Natural killer cell (primary cell): Measurements from ENCODE around the gene NNMT. TPM values are rescaled to one million over a fixed set of nuclear protein-coding genes. Genes with fewer than 3 reads are reported as not detected.
A peak's percentile ranks its signal among the peaks of the same experiment; 100 is the strongest.

Source experiments
- ATAC-seq, 3 donors: fragments of 150-1000 bp in 2 of 3; fragments of 200-7000 bp in 1 of 3; cut with Tn5 transposase; 1 replicate in 1 of 3; 2 replicates in 2 of 3; pipeline ENCODE4 v1.10.0; 2021; ENCODE audit warnings: mild to moderate bottlenecking in 2 of 3, moderate library complexity in 2 of 3
- DNase-seq, 2 donors: peaks; one replicate each; pipeline versions ENCODE4 v3.0.0 to v3.0.0-alpha.2; 2013 to 2021; ENCODE audit warnings: mixed read lengths in 1 of 2
- H3K27ac ChIP-seq: one replicate; pipeline ENCODE4 v1.5.1; 2013; ENCODE audit warnings: mild to moderate bottlenecking, low read length
- H3K27me3 ChIP-seq: one replicate; pipeline ENCODE4 v1.6.1; 2013; ENCODE audit warnings: low read length; ENCODE audit not compliant: control insufficient read depth, insufficient read depth
- H3K36me3 ChIP-seq: one replicate; pipeline ENCODE4 v1.6.1; 2013; ENCODE audit warnings: low read length; ENCODE audit not compliant: control insufficient read depth, insufficient read depth
- H3K4me1 ChIP-seq: one replicate; pipeline ENCODE4 v1.6.1; 2013; ENCODE audit warnings: low read length; ENCODE audit not compliant: control insufficient read depth, insufficient read depth
- H3K4me3 ChIP-seq: one replicate; pipeline ENCODE4 v1.5.1; 2013; ENCODE audit warnings: low read length
- H3K9me3 ChIP-seq: one replicate; pipeline ENCODE4 v1.6.1; 2013; ENCODE audit warnings: low read length; ENCODE audit not compliant: control insufficient read depth, insufficient read depth
- H3K27ac Mint-ChIP-seq, 2 donors: one replicate each; pipeline ENCODE4 v1.8.0; 2022; ENCODE audit warnings: mild to moderate bottlenecking in 2 of 2, mixed read lengths in 2 of 2, moderate library complexity in 1 of 2
- H3K27me3 Mint-ChIP-seq, 2 donors: one replicate each; pipeline ENCODE4 v1.8.0; 2022; ENCODE audit warnings: low read depth in 2 of 2, mixed read lengths in 2 of 2
- H3K36me3 Mint-ChIP-seq: one replicate; pipeline ENCODE4 v1.8.0; 2022; ENCODE audit warnings: mixed read lengths
- H3K4me1 Mint-ChIP-seq, 2 donors: one replicate each; pipeline ENCODE4 v1.8.0; 2022; ENCODE audit warnings: mixed read lengths in 2 of 2
- H3K4me3 Mint-ChIP-seq: one replicate; pipeline ENCODE4 v1.8.0; 2022; ENCODE audit warnings: mild to moderate bottlenecking, moderate library complexity, mixed read lengths
- H3K9me3 Mint-ChIP-seq, 2 donors: one replicate each; pipeline ENCODE4 v1.8.0; 2022; ENCODE audit warnings: mixed read lengths in 2 of 2
- WGBS: methylation state at CpG from one replicate; pipeline ENCODE4 v1.1.7; 2013; ENCODE audit warnings: missing lambda C conversion rate; ENCODE audit not compliant: insufficient coverage; 5-methylcytosine and 5-hydroxymethylcytosine counted together
- intact Hi-C: fragments of 100-400 bp; cut with micrococcal nuclease; formaldehyde crosslinking; loops from one replicate; pipeline ENCODE4 v1.14.2; 2022
- total RNA-seq, 4 donors: library from RNA; stranded (reverse); fragments of 120-200 nt in 1 of 4; gene quantifications; one replicate each; pipeline versions ENCODE4 v1.2.3 to v1.2.4, GENCODE V29; 2013 to 2022
- TF ChIP-seq, protein P1 (sequence below): fragments of 200-600 bp; IDR thresholded peaks from one replicate; pipeline ENCODE4 v1.8.0; 2022; ENCODE audit warnings: antibody characterized with exemption

Gene NNMT
- total RNA-seq, 3 donors from 2014 or later (not counting 1 experiment from before 2014, with no cell fraction given): 1.8 to 2.4 (median 2.0) TPM

DNA sequence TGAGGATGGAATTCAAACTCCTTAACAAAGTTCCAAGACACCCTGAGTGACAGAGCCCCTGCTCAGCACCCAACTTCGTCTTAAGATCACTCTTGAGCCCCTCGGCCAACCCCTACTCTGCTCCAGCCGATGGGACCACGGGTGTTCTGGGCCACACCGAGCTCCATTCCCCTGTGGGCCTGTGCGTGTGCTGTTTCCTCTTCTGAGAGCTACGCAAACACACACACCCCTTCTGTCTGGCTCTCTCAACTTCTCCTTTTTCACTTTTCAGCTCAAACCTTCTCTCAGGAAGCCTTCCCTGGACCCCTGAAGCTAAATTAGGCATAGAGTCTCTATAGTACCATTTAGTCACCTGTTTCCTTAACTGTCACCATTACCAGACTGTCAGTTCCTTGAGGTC, 37.5 kb upstream of the NNMT start:
- peaks cover 31% of the 10 kb centered on the region for H3K4me1 ChIP-seq
- ATAC-seq: peak in 1 of 3 donors; percentile 42
- Mint-ChIP-seq H3K9me3 (no peaks in the 10 kb centered on the region), H3K27me3 (no peaks in the 10 kb centered on the region), H3K4me1 (peaks cover 8 to 16% of the 10 kb centered on the region in 2 donors), H3K27ac (peak overlapping the region; percentile 57 to 79), H3K4me3 (no peak overlapping the region), H3K36me3 (no peaks in the 10 kb centered on the region)
- TF ChIP-seq, protein P1, sequence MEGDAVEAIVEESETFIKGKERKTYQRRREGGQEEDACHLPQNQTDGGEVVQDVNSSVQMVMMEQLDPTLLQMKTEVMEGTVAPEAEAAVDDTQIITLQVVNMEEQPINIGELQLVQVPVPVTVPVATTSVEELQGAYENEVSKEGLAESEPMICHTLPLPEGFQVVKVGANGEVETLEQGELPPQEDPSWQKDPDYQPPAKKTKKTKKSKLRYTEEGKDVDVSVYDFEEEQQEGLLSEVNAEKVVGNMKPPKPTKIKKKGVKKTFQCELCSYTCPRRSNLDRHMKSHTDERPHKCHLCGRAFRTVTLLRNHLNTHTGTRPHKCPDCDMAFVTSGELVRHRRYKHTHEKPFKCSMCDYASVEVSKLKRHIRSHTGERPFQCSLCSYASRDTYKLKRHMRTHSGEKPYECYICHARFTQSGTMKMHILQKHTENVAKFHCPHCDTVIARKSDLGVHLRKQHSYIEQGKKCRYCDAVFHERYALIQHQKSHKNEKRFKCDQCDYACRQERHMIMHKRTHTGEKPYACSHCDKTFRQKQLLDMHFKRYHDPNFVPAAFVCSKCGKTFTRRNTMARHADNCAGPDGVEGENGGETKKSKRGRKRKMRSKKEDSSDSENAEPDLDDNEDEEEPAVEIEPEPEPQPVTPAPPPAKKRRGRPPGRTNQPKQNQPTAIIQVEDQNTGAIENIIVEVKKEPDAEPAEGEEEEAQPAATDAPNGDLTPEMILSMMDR: no peak
- peak overlapping the region; percentile 43 for H3K27ac ChIP-seq
- H3K36me3 ChIP-seq: no peaks in the 10 kb centered on the region
- H3K4me3 ChIP-seq: no peak overlapping the region
- intact Hi-C loops: no loop called here
- H3K9me3 ChIP-seq: no peaks in the 10 kb centered on the region
- H3K27me3 ChIP-seq: no peaks in the 10 kb centered on the region
- no peak for DNase-seq
- 32% methylated on average over 7 of the region's 7 CpGs for WGBS

DNA sequence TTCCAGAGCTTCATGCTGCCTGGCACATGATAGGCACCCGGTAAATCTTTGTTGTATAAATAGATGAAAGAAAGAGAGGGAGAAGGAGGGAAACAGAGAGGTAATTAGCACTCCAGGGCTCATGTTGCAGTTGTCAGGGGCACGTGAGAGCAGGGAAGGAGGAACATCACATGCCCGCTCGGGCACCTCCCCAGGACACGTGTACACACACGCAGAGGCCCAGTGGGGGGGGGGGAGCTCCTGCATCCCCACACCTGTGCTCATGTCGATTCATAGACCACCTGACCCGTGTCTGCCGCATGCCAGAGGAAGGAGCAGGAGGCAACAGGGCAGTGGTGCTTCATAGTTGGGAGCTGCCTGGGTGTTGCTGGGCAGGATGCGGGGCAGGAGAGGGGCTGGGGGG, 37.1 kb upstream of the NNMT start:
- Histone ChIP-seq H3K27me3 (no peaks in the 10 kb centered on the region), H3K36me3 (no peaks in the 10 kb centered on the region), H3K4me1 (peaks cover 31% of the 10 kb centered on the region), H3K4me3 (no peak overlapping the region), H3K9me3 (no peaks in the 10 kb centered on the region), H3K27ac (peak overlapping the region; percentile 43)
- Mint-ChIP-seq H3K9me3 (no peaks in the 10 kb centered on the region), H3K27ac (peak overlapping the region; percentile 57 to 79), H3K36me3 (no peaks in the 10 kb centered on the region), H3K27me3 (no peaks in the 10 kb centered on the region), H3K4me3 (no peak overlapping the region), H3K4me1 (peaks cover 8 to 16% of the 10 kb centered on the region in 2 donors)
- ATAC-seq (no peak), DNase-seq (no peak)
- WGBS: 32% methylated on average over 10 of the region's 10 CpGs
- TF ChIP-seq, protein P1: no peak
- intact Hi-C loops: no loop called here

DNA sequence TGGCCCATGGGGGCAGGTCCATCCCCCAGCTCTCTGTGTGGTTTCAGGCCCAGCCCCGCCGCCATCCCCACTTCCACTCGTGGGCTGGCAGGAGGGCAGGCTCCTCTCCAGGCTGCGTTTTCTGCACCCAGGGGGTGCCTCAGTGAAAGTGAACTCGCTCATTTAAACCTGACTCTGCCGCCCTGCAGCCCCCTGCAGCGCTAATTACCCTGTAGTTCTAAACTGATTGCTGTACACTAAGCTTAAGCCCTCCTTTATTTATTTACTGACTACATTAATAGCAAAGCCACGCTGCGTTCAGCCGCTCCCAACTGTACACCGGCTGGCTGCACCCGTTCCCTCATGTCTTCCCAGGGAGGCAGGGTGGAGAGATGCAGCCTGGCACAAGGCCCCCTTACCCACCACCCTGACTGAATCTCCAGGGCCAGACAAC, 36.6 kb upstream of the NNMT start:
- no peak for ATAC-seq
- peak overlapping the region; percentile 10 to 70 for H3K27ac Mint-ChIP-seq
- no peaks in the 10 kb centered on the region for H3K36me3 ChIP-seq
- H3K36me3 Mint-ChIP-seq: no peaks in the 10 kb centered on the region
- no peaks in the 10 kb centered on the region for H3K27me3 Mint-ChIP-seq
- H3K4me1 Mint-ChIP-seq: peaks cover 8 to 16% of the 10 kb centered on the region in 2 donors
- no peak for DNase-seq
- no peaks in the 10 kb centered on the region for H3K9me3 Mint-ChIP-seq
- H3K9me3 ChIP-seq: no peaks in the 10 kb centered on the region
- H3K27me3 ChIP-seq: no peaks in the 10 kb centered on the region
- TF ChIP-seq, protein P1: no peak
- H3K4me3 ChIP-seq: no peak overlapping the region
- no peak overlapping the region for H3K27ac ChIP-seq
- no peak overlapping the region for H3K4me3 Mint-ChIP-seq
- intact Hi-C loops: no loop called here
- H3K4me1 ChIP-seq: peaks cover 31% of the 10 kb centered on the region
- WGBS: 76% methylated on average over 12 of the region's 12 CpGs

DNA sequence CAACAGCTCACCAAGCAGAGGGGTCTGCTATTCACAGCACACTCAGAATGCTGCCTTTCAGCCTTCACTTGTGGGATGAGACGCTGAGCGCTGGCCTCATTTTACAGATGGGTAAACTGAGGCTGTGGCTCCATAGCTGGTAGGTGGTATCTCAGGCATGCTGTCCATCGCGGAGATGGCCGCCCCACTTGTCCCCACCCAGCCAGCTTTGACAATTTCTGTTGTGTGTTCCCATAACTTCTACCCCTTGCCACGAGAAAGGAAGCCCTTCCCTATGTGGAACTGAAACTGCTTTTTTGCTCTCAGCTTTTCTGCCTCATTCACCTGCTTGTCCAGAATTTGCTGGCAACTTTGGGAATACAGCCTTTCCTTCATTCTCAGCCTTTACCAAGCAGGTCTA, 36.1 kb upstream of the NNMT start:
- Histone ChIP-seq H3K36me3 (no peaks in the 10 kb centered on the region), H3K9me3 (no peaks in the 10 kb centered on the region), H3K27ac (no peak overlapping the region), H3K4me3 (no peak overlapping the region), H3K27me3 (no peaks in the 10 kb centered on the region), H3K4me1 (peaks cover 31% of the 10 kb centered on the region)
- Mint-ChIP-seq H3K36me3 (no peaks in the 10 kb centered on the region), H3K4me3 (no peak overlapping the region), H3K4me1 (peaks cover 8 to 16% of the 10 kb centered on the region in 2 donors), H3K27me3 (no peaks in the 10 kb centered on the region), H3K9me3 (no peaks in the 10 kb centered on the region), H3K27ac (peak overlapping the region; percentile 10 to 70)
- TF ChIP-seq, protein P1: no peak
- ATAC-seq: no peak
- intact Hi-C loops: no loop called here
- DNase-seq: no peak
- 85% methylated on average over 6 of the region's 6 CpGs for WGBS
